Loucy (cell line): ENCODE data around the gene MPC1.
A peak's percentile ranks its signal among the peaks of the same experiment; 100 is the strongest.

ENCODE experiments used
- H2AFZ ChIP-seq: fragments of 200-600 bp; sonication (generic); 2 replicates; pipeline ENCODE4 v1.6.0; 2016; ENCODE audit warnings: antibody characterized with exemption, mild to moderate bottlenecking, low read length, moderate library complexity
- H3F3A ChIP-seq: fragments of 200-600 bp; 2 replicates; pipeline ENCODE4 v1.6.0; 2016; ENCODE audit warnings: antibody characterized with exemption, low read depth, mild to moderate bottlenecking
- H3K27me3 ChIP-seq: fragments of 200-600 bp; sonication (generic); 2 replicates; pipeline ENCODE4 v1.6.1; 2014; ENCODE audit warnings: low read length, mild to moderate bottlenecking; ENCODE audit not compliant: insufficient read depth, poor library complexity, severe bottlenecking
- H3K36me3 ChIP-seq: fragments of 200-600 bp; sonication (generic); 2 replicates; pipeline ENCODE4 v1.6.1; 2016; ENCODE audit warnings: low read length; ENCODE audit not compliant: insufficient read depth
- H3K4me1 ChIP-seq: fragments of 200-600 bp; sonication (generic); 2 replicates; pipeline ENCODE4 v1.5.1; 2014; ENCODE audit warnings: low read length, mild to moderate bottlenecking; ENCODE audit not compliant: insufficient read depth, poor library complexity, severe bottlenecking
- H3K4me2 ChIP-seq: fragments of 200-600 bp; sonication (generic); 2 replicates; pipeline ENCODE4 v1.6.0; 2014; ENCODE audit warnings: antibody characterized with exemption, low read length, low read depth, mild to moderate bottlenecking; ENCODE audit not compliant: poor library complexity, severe bottlenecking
- H3K4me3 ChIP-seq: fragments of 200-600 bp; sonication (generic); 2 replicates; pipeline ENCODE4 v1.5.1; 2014; ENCODE audit warnings: low read length, mild to moderate bottlenecking, mixed read lengths; ENCODE audit not compliant: poor library complexity, severe bottlenecking
- H3K79me2 ChIP-seq: fragments of 200-600 bp; sonication (generic); 2 replicates; pipeline ENCODE4 v1.6.1; 2014; ENCODE audit warnings: low read length; ENCODE audit not compliant: insufficient read depth
- H3K9ac ChIP-seq: fragments of 200-600 bp; sonication (generic); 2 replicates; pipeline ENCODE4 v1.6.0; 2014; ENCODE audit warnings: mild to moderate bottlenecking, low read depth, low read length, moderate library complexity; ENCODE audit not compliant: poor library complexity, severe bottlenecking
- H3K9me2 ChIP-seq: fragments of 200-600 bp; sonication (generic); replicated peaks from 2 replicates; pipeline ENCODE4 v1.6.1; 2016; ENCODE audit warnings: low read depth, low read length, mixed read lengths
- H3K9me3 ChIP-seq: fragments of 200-600 bp; sonication (generic); 2 replicates; pipeline ENCODE4 v1.6.1; 2014; ENCODE audit warnings: mild to moderate bottlenecking, antibody characterized with exemption, low read length, low read depth; ENCODE audit not compliant: insufficient read depth
- H4K20me1 ChIP-seq: fragments of 200-600 bp; sonication (generic); 2 replicates; pipeline ENCODE4 v1.6.0; 2014; ENCODE audit warnings: antibody characterized with exemption, low read length, mild to moderate bottlenecking; ENCODE audit not compliant: insufficient read depth, poor library complexity, severe bottlenecking
- EZH2phosphoT487 ChIP-seq: fragments of 200-600 bp; IDR thresholded peaks from 2 replicates; pipeline ENCODE4 v1.6.1; 2018; ENCODE audit warnings: antibody characterized with exemption, mild to moderate bottlenecking, moderate library complexity, borderline replicate concordance
- TF ChIP-seq, protein P1 (sequence below): fragments of 200-600 bp; sonication (generic); conservative IDR thresholded peaks from 2 replicates; pipeline ENCODE4 v1.5.1; 2014; ENCODE audit warnings: mild to moderate bottlenecking, antibody characterized with exemption, low read length

The MPC1 gene

DNA sequence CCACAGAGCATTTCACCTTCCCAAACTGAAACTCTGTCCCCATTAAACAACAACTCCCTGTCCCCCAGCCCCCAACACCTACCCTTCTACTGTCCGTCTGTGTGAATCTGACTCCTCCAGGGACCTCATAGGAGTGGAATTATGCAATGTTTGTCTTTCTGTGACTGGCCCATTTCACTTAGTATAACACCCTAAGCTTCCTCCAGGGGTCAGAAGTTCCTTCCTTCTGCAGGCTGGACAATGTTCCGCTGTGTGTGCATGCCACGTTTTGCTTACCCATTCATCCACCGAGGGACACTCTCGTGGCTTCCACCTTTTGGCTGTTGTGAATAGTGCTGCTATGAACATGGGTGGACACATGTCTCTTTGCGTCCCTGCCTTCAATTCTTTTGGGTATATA is 37.6 kb upstream of the MPC1 start:
- no peaks in the 10 kb centered on the region for H3K9me3 ChIP-seq
- no peaks in the 10 kb centered on the region for H4K20me1 ChIP-seq
- H3K36me3 ChIP-seq = no peaks in the 10 kb centered on the region
- H3K9ac ChIP-seq = peak overlapping the region; percentile 61
- no peak overlapping the region for H2AFZ ChIP-seq
- H3K4me1 ChIP-seq = peaks cover 61% of the 10 kb centered on the region
- peaks cover 12% of the 10 kb centered on the region; the same call in 1 of the 2 replicates for H3F3A ChIP-seq
- H3K9me2 ChIP-seq = no peaks in the 10 kb centered on the region; the same call in 1 of the 2 replicates
- H3K4me3 ChIP-seq = no peak overlapping the region
- no peaks in the 10 kb centered on the region for H3K27me3 ChIP-seq
- no peaks in the 10 kb centered on the region for H3K79me2 ChIP-seq
- H3K4me2 ChIP-seq = peak overlapping the region; percentile 66
- TF ChIP-seq, protein P1, sequence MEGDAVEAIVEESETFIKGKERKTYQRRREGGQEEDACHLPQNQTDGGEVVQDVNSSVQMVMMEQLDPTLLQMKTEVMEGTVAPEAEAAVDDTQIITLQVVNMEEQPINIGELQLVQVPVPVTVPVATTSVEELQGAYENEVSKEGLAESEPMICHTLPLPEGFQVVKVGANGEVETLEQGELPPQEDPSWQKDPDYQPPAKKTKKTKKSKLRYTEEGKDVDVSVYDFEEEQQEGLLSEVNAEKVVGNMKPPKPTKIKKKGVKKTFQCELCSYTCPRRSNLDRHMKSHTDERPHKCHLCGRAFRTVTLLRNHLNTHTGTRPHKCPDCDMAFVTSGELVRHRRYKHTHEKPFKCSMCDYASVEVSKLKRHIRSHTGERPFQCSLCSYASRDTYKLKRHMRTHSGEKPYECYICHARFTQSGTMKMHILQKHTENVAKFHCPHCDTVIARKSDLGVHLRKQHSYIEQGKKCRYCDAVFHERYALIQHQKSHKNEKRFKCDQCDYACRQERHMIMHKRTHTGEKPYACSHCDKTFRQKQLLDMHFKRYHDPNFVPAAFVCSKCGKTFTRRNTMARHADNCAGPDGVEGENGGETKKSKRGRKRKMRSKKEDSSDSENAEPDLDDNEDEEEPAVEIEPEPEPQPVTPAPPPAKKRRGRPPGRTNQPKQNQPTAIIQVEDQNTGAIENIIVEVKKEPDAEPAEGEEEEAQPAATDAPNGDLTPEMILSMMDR = peak; percentile 46
- TF ChIP-seq EZH2phosphoT487 = no peak

DNA sequence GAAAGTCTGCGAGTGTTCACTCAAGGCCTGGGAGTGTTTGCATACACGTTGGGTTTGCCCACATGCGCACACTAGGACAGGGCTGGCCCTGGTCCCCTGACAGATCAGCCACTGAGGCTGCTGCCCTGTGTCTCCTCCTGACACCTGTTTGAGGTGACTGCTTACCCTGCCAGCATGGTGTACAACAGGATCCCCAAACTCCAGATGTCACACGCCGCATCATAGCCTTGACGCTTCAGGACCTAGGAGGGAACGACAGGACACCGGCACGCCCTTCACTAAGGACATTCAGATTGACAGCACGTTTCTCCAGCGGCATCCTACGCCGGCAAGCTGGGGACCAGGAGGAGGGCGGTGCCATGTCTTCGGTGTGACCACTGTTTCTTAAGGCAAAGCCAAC is 37.0 kb upstream of the MPC1 start:
- Histone ChIP-seq H3K79me2 (no peaks in the 10 kb centered on the region), H2AFZ (0 out of 2 replicates have a peak overlapping the region, but pooled peaks have one; percentile 8), H3K9me3 (no peaks in the 10 kb centered on the region), H3K36me3 (no peaks in the 10 kb centered on the region), H3F3A (peaks cover 12% of the 10 kb centered on the region; the same call in 1 of the 2 replicates), H3K4me2 (peak overlapping the region; percentile 66), H3K9me2 (no peaks in the 10 kb centered on the region; the same call in 1 of the 2 replicates), H3K4me3 (peak overlapping the region; percentile 50), H4K20me1 (no peaks in the 10 kb centered on the region), H3K27me3 (no peaks in the 10 kb centered on the region), H3K9ac (peak overlapping the region; percentile 61), H3K4me1 (peaks cover 67% of the 10 kb centered on the region)
- no peak for TF ChIP-seq EZH2phosphoT487
- TF ChIP-seq, protein P1 = no peak

- Histone ChIP-seq H3K4me3 (peak overlapping the region; percentile 50), H2AFZ (peak overlapping the region; percentile 8; the same call in 1 of the 2 replicates), H3K79me2 (no peaks in the 10 kb centered on the region), H3K9me2 (no peaks in the 10 kb centered on the region; the same call in 1 of the 2 replicates), H3K27me3 (no peaks in the 10 kb centered on the region), H4K20me1 (no peaks in the 10 kb centered on the region), H3K4me1 (peaks cover 72% of the 10 kb centered on the region), H3K9me3 (no peaks in the 10 kb centered on the region), H3K4me2 (peak overlapping the region; percentile 66), H3K36me3 (no peaks in the 10 kb centered on the region), H3K9ac (peak overlapping the region; percentile 61), H3F3A (peaks cover 12% of the 10 kb centered on the region; the same call in 1 of the 2 replicates)
- TF ChIP-seq EZH2phosphoT487 = no peak
- TF ChIP-seq, protein P1 = no peak
Measured at GRCh38 chr6:166419286-166419685, 36.5 kb upstream of the MPC1 start.
